Neural progenitor cell (in vitro differentiated cells): Measurements from ENCODE around the gene LRRC75B. TPM values are rescaled to one million over a fixed set of nuclear protein-coding genes. Genes with fewer than 3 reads are reported as not detected.
"Not testable (repeated sequence)": the region's sequence is repeated elsewhere in the genome, so short reads cannot be mapped to it uniquely, and the experiment has no call there.

Source experiments
- DNase-seq: peaks from one replicate; pipeline ENCODE4 v3.0.0-alpha.2; 2016; ENCODE audit warnings: low spot score
- H2AFZ ChIP-seq: fragments of 200-600 bp; sonication (generic); replicated peaks from 2 replicates; pipeline ENCODE4 v1.6.1; 2016; ENCODE audit warnings: antibody characterized with exemption
- H3F3A ChIP-seq: fragments of 200-600 bp; sonication (generic); 2 replicates; pipeline ENCODE4 v1.6.1; 2016; ENCODE audit warnings: antibody characterized with exemption, low read depth
- H3K27ac ChIP-seq: fragments of 200-600 bp; sonication (generic); 2 replicates; pipeline ENCODE4 v1.5.1; 2016; ENCODE audit warnings: mild to moderate bottlenecking
- H3K27me3 ChIP-seq: fragments of 200-600 bp; sonication (generic); 2 replicates; pipeline ENCODE4 v1.6.1; 2016; ENCODE audit warnings: mild to moderate bottlenecking, moderate library complexity
- H3K36me3 ChIP-seq: fragments of 200-600 bp; sonication (generic); 2 replicates; pipeline ENCODE4 v1.5.1; 2016
- H3K4me1 ChIP-seq: fragments of 200-600 bp; sonication (generic); 2 replicates; pipeline ENCODE4 v1.6.1; 2016; ENCODE audit warnings: mixed run types
- H3K4me2 ChIP-seq: fragments of 200-600 bp; sonication (generic); 2 replicates; pipeline ENCODE4 v1.6.1; 2016
- H3K4me3 ChIP-seq: fragments of 200-600 bp; sonication (generic); 2 replicates; pipeline ENCODE4 v1.5.1; 2016
- H3K79me2 ChIP-seq: fragments of 200-600 bp; sonication (generic); 2 replicates; pipeline ENCODE4 v1.6.1; 2016; ENCODE audit warnings: low read depth
- H3K9ac ChIP-seq: fragments of 200-600 bp; sonication (generic); 2 replicates; pipeline ENCODE4 v1.6.1; 2016
- H3K9me3 ChIP-seq: fragments of 200-600 bp; sonication (generic); 2 replicates; pipeline ENCODE4 v1.5.1; 2016; ENCODE audit warnings: low read depth
- H4K20me1 ChIP-seq: fragments of 200-600 bp; sonication (generic); 2 replicates; pipeline ENCODE4 v1.6.1; 2016; ENCODE audit warnings: low read depth
- H3K27ac Mint-ChIP-seq: 3 replicates; pipeline ENCODE4 v1.8.0; 2021; ENCODE audit warnings: mixed read lengths
- H3K27me3 Mint-ChIP-seq: 2 replicates; pipeline ENCODE4 v1.8.0; 2022; ENCODE audit warnings: low read depth, mild to moderate bottlenecking, inconsistent platforms, moderate library complexity, mixed read lengths; ENCODE audit not compliant: insufficient read depth
- H3K36me3 Mint-ChIP-seq: 3 replicates; pipeline ENCODE4 v1.8.0; 2021; ENCODE audit warnings: mixed read lengths
- H3K4me1 Mint-ChIP-seq: 3 replicates; pipeline ENCODE4 v1.8.0; 2021; ENCODE audit warnings: mixed read lengths
- H3K4me3 Mint-ChIP-seq: 3 replicates; pipeline ENCODE4 v1.8.0; 2021; ENCODE audit warnings: mild to moderate bottlenecking, moderate library complexity, mixed read lengths
- H3K9me3 Mint-ChIP-seq: 3 replicates; pipeline ENCODE4 v1.8.0; 2020; ENCODE audit warnings: mixed read lengths
- CTCF ChIP-seq: fragments of 200-600 bp; sonication (generic); IDR thresholded peaks from 2 replicates; pipeline ENCODE4 v1.5.1; 2017; ENCODE audit warnings: antibody characterized with exemption, mild to moderate bottlenecking
- EZH2 ChIP-seq: fragments of 200-600 bp; sonication (generic); IDR thresholded peaks from 2 replicates; pipeline ENCODE4 v1.6.1; 2017; ENCODE audit warnings: antibody characterized with exemption, mild to moderate bottlenecking, moderate library complexity
- EZH2phosphoT487 ChIP-seq: fragments of 200-600 bp; sonication (generic); IDR thresholded peaks from 2 replicates; pipeline ENCODE4 v1.6.1; 2017; ENCODE audit warnings: antibody characterized with exemption
- total RNA-seq: library from RNA; depleted of rRNA; stranded (reverse); fragments of >200 nt; gene quantifications from 2 replicates; pipeline ENCODE4 v1.2.3, GENCODE V29; 2015; ENCODE audit warnings: low replicate concordance

The LRRC75B gene
- total RNA-seq, 1 donor from 2014 or later = 8.2 TPM

DNA sequence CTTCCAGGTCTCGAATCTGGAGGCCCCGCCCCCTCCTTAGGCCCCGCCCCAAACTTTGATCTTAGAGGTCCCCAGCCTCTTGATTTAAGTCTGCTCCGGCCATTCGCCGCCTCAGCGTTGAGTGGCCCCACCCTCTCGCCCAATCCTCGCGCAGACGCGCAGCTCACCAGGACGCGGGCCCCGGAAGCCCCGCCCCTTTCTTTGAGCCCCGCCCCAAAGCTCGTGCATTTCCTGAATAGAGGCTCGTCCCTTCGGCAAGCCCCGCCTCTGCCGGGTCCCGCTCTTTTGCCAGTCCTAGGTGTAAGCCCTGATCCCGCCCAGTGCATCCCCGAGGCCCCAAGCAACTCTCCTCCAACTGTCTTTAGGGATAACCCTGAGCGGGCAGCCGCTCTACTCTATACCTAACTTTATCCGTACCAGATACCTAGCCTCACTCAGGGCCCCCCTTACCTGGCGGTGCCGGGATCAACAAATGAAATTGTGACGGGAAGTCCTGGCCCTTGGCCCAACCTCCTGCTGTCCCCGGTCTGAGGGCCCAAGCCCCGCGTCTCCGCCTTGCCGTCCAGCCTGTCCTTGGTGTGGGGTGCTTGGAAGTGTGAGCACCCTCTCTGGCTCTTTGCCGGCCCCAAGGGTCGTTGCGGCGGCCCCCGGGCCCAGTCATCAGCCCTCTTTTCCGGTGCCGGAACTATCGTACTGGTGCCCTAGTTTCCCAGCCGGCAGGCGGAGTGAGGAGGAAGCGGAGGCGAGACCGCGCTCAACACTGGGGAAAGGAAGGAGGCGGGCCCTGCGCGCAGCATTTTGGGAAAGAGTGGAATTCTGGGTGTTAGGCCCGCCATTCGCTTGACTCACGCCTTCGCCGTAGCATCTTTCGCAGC is 37.5 kb downstream of the LRRC75B start, which contains the start of gene SNRPD3:
TSS of gene SNRPD3 (plus strand) at position 835 of the 875 bp plus-strand sequence. CDS start 1,676 bp downstream, outside the sequence.
- peak within 1 kb of the TSS; percentile 78 for H3K4me3 ChIP-seq
- peaks cover 8% of the 10 kb centered on the region for H3K36me3 Mint-ChIP-seq
- H3K27me3 ChIP-seq = no peaks in the 10 kb centered on the region
- peak within 1 kb of the TSS; percentile 98 for H3K27ac Mint-ChIP-seq
- H3K36me3 ChIP-seq = peaks cover 4% of the 10 kb centered on the region
- no peaks in the 10 kb centered on the region for H3K9me3 ChIP-seq
- H3K4me1 Mint-ChIP-seq = peaks cover 36% of the 10 kb centered on the region
- peak within 1 kb of the TSS; percentile 98 for H3K4me3 Mint-ChIP-seq
- H2AFZ ChIP-seq = peak within 1 kb of the TSS; percentile 91
- TF ChIP-seq EZH2 (no peak), CTCF (peak; percentile 8)
- H3F3A ChIP-seq = peaks cover 10% of the 10 kb centered on the region
- peaks cover 18% of the 10 kb centered on the region for H3K4me1 ChIP-seq
- peaks cover 64% of the 10 kb centered on the region for H4K20me1 ChIP-seq
- peaks cover 2% of the 10 kb centered on the region for H3K9me3 Mint-ChIP-seq
- H3K27me3 Mint-ChIP-seq = peaks cover 2% of the 10 kb centered on the region
- peak within 1 kb of the TSS; percentile 99 for H3K4me2 ChIP-seq
- DNase-seq = peak; percentile 99
- peaks cover 92% of the 10 kb centered on the region for H3K79me2 ChIP-seq
- H3K9ac ChIP-seq = peak within 1 kb of the TSS; percentile 95
- peak within 1 kb of the TSS; percentile 69 for H3K27ac ChIP-seq

GRCh38 chr22:24554313-24555164 is 38.3 kb downstream of the LRRC75B start, which contains the start of gene GUCD1:
TSS of gene GUCD1 (minus strand) at chr22:24555138. CDS start at chr22:24554991, 147 bp downstream.
- peaks cover 92% of the 10 kb centered on the region for H3K79me2 ChIP-seq
- peak within 1 kb of the TSS; percentile 98 for H3K4me3 Mint-ChIP-seq
- no peaks in the 10 kb centered on the region for H3K9me3 ChIP-seq
- peaks cover 67% of the 10 kb centered on the region for H4K20me1 ChIP-seq
- H3K27ac ChIP-seq = peak within 1 kb of the TSS; percentile 69
- no peak for TF ChIP-seq EZH2phosphoT487
- no peak for TF ChIP-seq CTCF
- TF ChIP-seq EZH2 = no peak
- no peaks in the 10 kb centered on the region for H3K27me3 ChIP-seq
- H3K36me3 Mint-ChIP-seq = peaks cover 8% of the 10 kb centered on the region
- H3K27me3 Mint-ChIP-seq = peaks cover 2% of the 10 kb centered on the region
- H3K4me1 ChIP-seq = peaks cover 18% of the 10 kb centered on the region
- H3K9me3 Mint-ChIP-seq = peaks cover 2% of the 10 kb centered on the region
- H3K4me1 Mint-ChIP-seq = peaks cover 36% of the 10 kb centered on the region
- H3K4me3 ChIP-seq = peak within 1 kb of the TSS; percentile 78
- H2AFZ ChIP-seq = peak within 1 kb of the TSS; percentile 91
- peaks cover 10% of the 10 kb centered on the region for H3F3A ChIP-seq
- H3K9ac ChIP-seq = peak within 1 kb of the TSS; percentile 95
- H3K36me3 ChIP-seq = peaks cover 4% of the 10 kb centered on the region
- DNase-seq = peak; percentile 55
- H3K27ac Mint-ChIP-seq = peak within 1 kb of the TSS; percentile 98
- H3K4me2 ChIP-seq = peak within 1 kb of the TSS; percentile 99

- no peaks in the 10 kb centered on the region for H3K9me3 ChIP-seq
- H3K4me3 ChIP-seq = peak overlapping the region; percentile 78
- Mint-ChIP-seq H3K4me1 (peaks cover 36% of the 10 kb centered on the region), H3K9me3 (peaks cover 2% of the 10 kb centered on the region), H3K27ac (peak overlapping the region; percentile 57), H3K27me3 (peaks cover 2% of the 10 kb centered on the region), H3K36me3 (peaks cover 8% of the 10 kb centered on the region), H3K4me3 (peak overlapping the region; percentile 95)
- H4K20me1 ChIP-seq = peaks cover 59% of the 10 kb centered on the region
- TF ChIP-seq CTCF (no peak), EZH2 (no peak), EZH2phosphoT487 (no peak)
- DNase-seq = peak; percentile 5
- peaks cover 4% of the 10 kb centered on the region for H3K36me3 ChIP-seq
- peaks cover 92% of the 10 kb centered on the region for H3K79me2 ChIP-seq
- H3K9ac ChIP-seq = peak overlapping the region; percentile 81
- H3K27me3 ChIP-seq = no peaks in the 10 kb centered on the region
- H3K4me2 ChIP-seq = peak overlapping the region; percentile 92
- H3K4me1 ChIP-seq = peaks cover 18% of the 10 kb centered on the region
- no peak overlapping the region for H2AFZ ChIP-seq
- H3K27ac ChIP-seq = no peak overlapping the region
- peaks cover 7% of the 10 kb centered on the region for H3F3A ChIP-seq
Measured at GRCh38 chr22:24553597-24554312, 39.1 kb downstream of the LRRC75B start.

DNA sequence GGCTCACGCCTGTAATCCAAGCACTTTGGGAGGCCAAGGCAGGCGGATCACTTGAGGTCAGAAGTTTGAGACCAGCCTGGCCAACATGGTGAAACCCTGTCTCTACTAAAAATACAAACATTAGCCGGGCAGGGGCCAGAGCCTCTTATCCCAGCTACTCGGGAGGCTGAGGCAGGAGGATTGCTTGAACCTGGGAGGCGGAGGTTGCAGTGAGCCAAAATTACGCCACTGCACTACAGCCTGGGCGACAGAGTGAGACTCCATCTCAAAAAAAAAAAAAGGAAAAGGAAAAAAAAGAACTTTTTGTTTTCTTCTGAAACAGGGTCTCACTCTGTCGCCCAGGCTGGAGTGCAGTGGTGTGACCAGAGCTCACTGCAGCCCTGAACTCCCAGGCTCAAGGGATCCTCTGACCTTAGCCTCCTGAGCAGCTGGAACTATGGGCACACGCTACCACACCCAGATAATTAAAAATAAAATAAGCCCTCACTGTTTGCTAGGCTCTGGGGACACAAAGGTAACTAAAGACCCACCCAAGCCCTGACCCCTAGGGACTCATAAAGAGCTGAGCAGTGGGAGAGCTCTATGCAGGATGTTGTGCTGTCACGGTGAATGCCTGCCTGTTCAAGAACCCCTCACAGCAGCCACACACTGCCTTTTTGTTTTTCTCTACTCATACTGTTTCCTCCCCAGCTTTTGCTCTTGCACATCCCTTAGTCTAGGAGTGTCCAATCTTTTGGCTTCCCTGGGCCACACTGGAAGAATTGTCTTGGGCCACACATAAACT is 40.2 kb downstream of the LRRC75B start:
- H3K36me3 ChIP-seq, H3K27me3 ChIP-seq, H3K4me3 ChIP-seq, H3K9me3 Mint-ChIP-seq, H3F3A ChIP-seq, H3K27me3 Mint-ChIP-seq, H3K9me3 ChIP-seq, H2AFZ ChIP-seq, H3K9ac ChIP-seq, H3K27ac ChIP-seq, DNase-seq: not testable (repeated sequence)
- peaks cover 33% of the 10 kb centered on the region for H3K4me1 Mint-ChIP-seq
- peak overlapping the region; percentile 57 for H3K27ac Mint-ChIP-seq
- H3K4me1 ChIP-seq = peaks cover 18% of the 10 kb centered on the region
- H3K4me2 ChIP-seq = peak overlapping the region; percentile 92
- peaks cover 82% of the 10 kb centered on the region for H3K79me2 ChIP-seq
- H4K20me1 ChIP-seq = peaks cover 48% of the 10 kb centered on the region
- peak overlapping the region; percentile 95 for H3K4me3 Mint-ChIP-seq
- peaks cover 10% of the 10 kb centered on the region for H3K36me3 Mint-ChIP-seq
